Cardiac muscle cell (in vitro differentiated cells and primary cell): ENCODE data around the gene CREB3L2. TPM values are rescaled to one million over a fixed set of nuclear protein-coding genes. Genes with fewer than 3 reads are reported as not detected.

Source experiments
- DNase-seq, 2 donors: peaks; one replicate each; pipeline versions ENCODE4 v3.0.0 to v3.0.0-alpha.2; 2010 to 2017; ENCODE audit warnings: low read depth in 1 of 2, low spot score in 1 of 2
- H3K27ac ChIP-seq: fragments of 200-600 bp; sonication (generic); 2 replicates; pipeline ENCODE4 v1.5.1; 2016
- H3K27me3 ChIP-seq: fragments of 200-600 bp; sonication (generic); 2 replicates; pipeline ENCODE4 v1.6.0; 2016; ENCODE audit warnings: control low read depth
- H3K36me3 ChIP-seq: fragments of 200-600 bp; sonication (generic); 2 replicates; pipeline ENCODE4 v1.5.1; 2016; ENCODE audit warnings: control low read depth
- H3K4me1 ChIP-seq: fragments of 200-600 bp; sonication (generic); 2 replicates; pipeline ENCODE4 v1.8.1; 2017; ENCODE audit warnings: low read depth, mild to moderate bottlenecking, mixed run types
- H3K4me3 ChIP-seq: fragments of 200-600 bp; sonication (generic); 2 replicates; pipeline ENCODE4 v1.5.1; 2016; ENCODE audit warnings: mild to moderate bottlenecking
- H3K9me3 ChIP-seq: fragments of 200-600 bp; sonication (generic); 2 replicates; pipeline ENCODE4 v1.5.1; 2017; ENCODE audit warnings: low read depth, mild to moderate bottlenecking, control low read depth
- polyA plus RNA-seq: library from polyadenylated mRNA; unstranded; fragments of >200 nt; fragmentation: Nextera tagmentation; extraction: Ambion mirVana; gene quantifications from 2 replicates; pipeline ENCODE4 v1.2.1, GENCODE V29; 2016
- total RNA-seq: library from RNA; depleted of rRNA; stranded (reverse); fragments of >200 nt; gene quantifications from 2 replicates; pipeline ENCODE4 v1.2.3, GENCODE V29; 2016
- TF ChIP-seq, protein P1 (sequence below): IDR thresholded peaks from 2 replicates; pipeline ENCODE4 v1.5.1; 2012; ENCODE audit warnings: low read depth, mild to moderate bottlenecking, low read length

The CREB3L2 gene
- total and polyA plus RNA-seq, 2 experiments from 2014 or later: 22.1 to 24.3 TPM

DNA sequence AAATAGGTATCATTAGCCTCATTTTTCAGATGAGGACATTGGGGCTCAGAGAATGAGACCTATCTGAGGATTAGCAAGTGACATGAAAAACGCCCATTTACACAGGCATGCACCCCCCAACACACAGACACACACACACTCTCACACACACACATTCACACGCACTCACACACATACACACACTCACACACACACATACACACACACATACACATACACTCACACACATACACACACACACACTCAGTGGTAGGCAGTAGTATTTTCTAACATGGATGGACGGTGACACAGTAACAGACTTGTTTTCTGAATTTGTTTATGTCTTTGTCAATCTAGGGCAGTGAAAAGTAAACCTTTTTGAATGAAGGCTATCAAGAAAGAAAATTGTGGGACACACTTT is 176.4 kb downstream of the CREB3L2 start:
- H3K27me3 ChIP-seq: no peaks in the 10 kb centered on the region
- H3K27ac ChIP-seq: no peak overlapping the region
- no peaks in the 10 kb centered on the region for H3K36me3 ChIP-seq
- no peaks in the 10 kb centered on the region for H3K9me3 ChIP-seq
- no peak for DNase-seq
- TF ChIP-seq, protein P1, sequence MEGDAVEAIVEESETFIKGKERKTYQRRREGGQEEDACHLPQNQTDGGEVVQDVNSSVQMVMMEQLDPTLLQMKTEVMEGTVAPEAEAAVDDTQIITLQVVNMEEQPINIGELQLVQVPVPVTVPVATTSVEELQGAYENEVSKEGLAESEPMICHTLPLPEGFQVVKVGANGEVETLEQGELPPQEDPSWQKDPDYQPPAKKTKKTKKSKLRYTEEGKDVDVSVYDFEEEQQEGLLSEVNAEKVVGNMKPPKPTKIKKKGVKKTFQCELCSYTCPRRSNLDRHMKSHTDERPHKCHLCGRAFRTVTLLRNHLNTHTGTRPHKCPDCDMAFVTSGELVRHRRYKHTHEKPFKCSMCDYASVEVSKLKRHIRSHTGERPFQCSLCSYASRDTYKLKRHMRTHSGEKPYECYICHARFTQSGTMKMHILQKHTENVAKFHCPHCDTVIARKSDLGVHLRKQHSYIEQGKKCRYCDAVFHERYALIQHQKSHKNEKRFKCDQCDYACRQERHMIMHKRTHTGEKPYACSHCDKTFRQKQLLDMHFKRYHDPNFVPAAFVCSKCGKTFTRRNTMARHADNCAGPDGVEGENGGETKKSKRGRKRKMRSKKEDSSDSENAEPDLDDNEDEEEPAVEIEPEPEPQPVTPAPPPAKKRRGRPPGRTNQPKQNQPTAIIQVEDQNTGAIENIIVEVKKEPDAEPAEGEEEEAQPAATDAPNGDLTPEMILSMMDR: no peak
- H3K4me3 ChIP-seq: no peak overlapping the region
- H3K4me1 ChIP-seq: peaks cover 44% of the 10 kb centered on the region

Other genes starting within 250 kb of the CREB3L2 start
- gene DGKI, start 155.1 kb downstream of the CREB3L2 start, total RNA-seq: 29.2 and 52.7 TPM in 2 replicates
- 35.0 and 61.4 TPM in 2 replicates for gene DGKI, start 155.1 kb downstream of the CREB3L2 start, polyA plus RNA-seq
- 0.28 TPM in 1 of 2 replicates, not detected in the other for gene AKR1D1, start 74.4 kb upstream of the CREB3L2 start, total RNA-seq
- 0.18 TPM in 1 of 2 replicates, not detected in the other for gene AKR1D1, start 74.4 kb upstream of the CREB3L2 start, polyA plus RNA-seq